ENCODE results near the gene NTRK1.

NTRK1 gene

DNA sequence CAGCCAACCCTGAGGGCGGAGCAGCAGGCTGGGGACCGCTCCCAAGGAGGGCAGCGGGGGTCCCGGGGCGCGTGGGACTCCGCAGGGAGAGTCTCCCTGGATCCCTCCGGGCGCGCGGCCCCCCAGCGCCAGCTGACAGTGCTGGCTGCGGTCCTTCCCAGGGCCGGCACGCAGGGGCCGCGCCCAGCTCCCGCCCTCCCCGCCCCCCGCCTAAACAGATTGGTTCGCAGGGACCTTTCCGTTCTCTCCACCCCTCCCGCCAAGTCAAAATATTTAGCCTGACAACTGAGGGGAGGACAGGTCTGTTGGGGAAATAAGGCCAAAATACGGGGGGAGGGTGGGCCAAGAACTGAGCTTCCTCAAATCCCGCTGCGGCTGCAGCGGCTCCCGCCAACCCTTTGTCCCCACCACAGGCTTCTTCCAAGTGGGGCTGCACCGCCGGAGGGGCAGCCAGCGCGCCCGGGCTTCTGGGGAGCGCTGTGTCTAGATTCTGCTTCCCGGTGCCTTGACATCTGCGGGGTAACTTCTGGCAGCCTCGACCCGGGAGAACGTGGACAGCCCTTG, 1.6 kb upstream of the NTRK1 start, which contains the start of gene INSRR:
TSS of gene INSRR (minus strand) at position 159 of the 564 bp plus-strand sequence. CDS start 496 bp downstream, outside the sequence.
- DNase-seq, result no peak

DNA sequence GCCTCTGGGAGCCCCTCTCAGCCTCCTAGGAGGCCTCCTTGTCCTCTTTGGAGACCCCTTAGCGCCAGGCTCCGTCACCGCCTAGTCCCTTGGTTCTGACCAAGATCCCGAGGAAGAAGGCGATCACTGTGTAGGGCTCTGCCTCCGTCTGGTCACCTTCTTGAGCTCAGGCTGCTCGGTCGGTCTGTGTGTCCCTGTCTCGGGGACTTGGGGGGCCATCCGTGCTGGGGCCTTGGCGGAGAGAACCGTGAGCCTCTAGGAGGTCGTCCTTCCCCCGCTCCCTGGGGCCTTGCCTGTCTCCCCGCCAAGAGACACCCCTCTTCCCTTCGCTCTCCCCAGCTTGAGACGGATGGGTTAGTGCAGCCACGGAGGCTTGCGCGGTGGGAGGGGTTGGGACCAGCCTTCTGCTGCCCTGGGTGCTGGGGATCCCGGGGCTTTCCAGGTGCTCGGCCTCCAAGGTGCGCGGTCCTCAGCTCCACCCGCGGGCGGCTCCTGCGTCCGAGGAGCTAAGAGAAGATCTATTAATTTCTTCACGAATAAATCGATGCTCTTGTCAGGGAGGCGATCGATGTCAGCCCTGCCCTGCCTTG, 1.0 kb upstream of the NTRK1 start:
- DNase-seq, result peak; percentile 15

DNA sequence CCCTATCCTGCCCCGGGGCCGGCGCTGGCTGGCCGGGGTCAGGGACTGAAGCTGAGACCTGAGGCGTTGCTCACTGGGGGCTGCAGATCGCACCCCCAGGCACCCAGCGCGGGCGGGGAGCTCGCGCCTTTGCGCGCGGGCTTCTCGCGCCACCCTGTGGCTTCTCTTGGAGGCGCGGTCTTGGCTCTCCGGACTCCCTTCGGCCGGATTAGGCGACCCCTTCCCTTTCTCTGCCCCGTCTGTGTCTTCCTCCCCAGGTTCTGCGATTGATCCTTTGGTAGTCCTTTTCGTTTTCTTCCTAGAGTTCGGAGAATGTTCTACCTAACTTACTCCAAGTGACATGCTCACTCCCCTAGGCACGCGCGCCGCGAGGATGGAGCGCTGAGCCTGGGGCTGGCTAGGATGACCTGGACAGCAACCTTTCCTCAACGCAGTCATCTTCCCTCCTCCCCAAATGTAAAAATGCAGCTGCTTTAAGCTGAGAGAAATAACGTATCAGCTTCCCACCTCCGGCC, 495 bp upstream of the NTRK1 start:
- peak; percentile 59 for DNase-seq

DNA sequence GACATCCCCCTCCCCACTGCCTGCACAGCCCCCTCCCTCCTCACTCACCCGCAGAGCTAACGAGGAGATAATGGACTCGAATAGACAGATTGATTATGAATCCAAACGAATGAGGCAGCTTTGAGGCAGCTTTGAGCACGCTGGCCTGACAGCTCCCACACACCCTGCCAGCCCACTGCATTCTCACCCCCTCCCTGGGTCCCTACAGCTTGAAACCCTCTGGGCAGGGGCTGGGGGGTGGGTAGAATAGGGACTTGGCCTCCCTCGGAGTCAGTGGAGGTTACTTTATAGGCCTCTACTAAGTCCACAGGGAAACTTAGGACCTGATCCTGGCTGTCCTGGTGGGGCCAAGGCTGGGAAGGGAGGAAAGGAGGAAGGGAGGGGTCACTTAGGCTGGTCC, 1.9 kb downstream of the NTRK1 start:
- no peak for DNase-seq

DNA sequence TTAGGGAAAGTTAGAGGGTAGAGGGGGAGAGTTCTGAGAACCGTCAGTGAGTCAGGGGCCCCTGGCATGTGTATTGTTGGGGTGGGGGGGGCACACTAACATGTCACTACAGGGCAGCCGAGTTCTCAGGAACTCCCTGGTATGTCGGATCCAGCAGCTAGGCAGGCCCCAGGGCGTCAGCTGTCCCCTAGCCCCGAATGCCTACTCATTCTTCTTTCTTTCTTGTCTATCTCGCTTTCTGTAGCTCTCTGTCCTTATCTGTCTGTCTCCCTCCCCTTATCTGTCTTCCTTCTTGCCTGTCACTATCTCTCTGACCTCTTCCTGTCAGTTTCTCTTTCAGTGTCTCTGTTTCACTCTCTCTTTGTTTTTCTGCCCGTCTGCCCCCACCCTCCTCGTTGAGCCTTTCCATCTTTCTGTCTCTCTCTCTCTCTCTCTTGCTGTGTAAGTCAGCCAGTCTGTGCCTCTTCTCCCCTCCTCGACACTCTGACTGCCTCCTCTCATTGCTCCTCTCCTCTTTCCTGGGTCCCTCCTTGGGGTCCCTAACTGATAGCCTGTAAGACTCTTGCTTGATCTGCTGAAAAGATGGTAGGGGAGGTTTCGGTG, 2.4 kb downstream of the NTRK1 start:
- no peak for DNase-seq

DNA sequence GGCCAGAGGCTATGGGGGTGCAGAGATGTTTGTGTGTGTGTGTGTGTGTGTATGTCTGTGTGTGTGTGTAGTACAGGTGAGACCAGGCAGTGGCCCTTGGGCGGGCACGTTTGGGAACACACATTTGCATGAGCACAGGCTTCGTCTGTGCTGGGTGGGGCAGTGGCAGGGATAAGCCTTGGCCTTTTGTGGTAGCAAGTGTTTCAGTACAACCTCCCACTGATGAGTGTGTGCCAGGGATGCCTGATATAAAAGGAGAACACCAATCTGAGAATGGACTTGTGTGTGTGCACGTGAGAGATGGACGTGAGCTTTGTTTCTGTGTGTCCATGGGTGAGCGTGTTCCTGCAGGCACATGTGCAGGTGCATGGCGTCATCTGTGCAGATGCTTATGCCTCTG, 3.0 kb downstream of the NTRK1 start:
- DNase-seq, result no peak

DNA sequence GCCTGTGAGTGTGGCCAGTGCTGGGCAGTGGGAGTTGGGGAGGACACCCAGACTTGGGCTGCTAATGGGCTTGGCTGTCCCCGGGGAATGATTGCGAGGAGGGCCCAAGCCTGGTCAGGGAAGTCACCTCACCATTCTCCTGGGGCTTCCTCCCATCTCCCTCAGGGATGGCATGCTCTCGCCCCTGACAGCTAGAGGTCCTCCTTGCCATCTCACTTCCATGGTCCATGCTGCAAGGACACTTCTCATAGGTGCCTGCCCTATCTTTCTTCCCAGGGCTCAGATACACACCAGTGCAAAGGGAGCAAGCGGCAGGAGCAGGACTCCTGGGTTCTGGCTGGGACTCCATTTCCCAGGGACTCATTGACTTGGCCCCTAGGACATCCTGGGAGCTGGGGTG, 4.1 kb downstream of the NTRK1 start:
- DNase-seq, result no peak

DNA sequence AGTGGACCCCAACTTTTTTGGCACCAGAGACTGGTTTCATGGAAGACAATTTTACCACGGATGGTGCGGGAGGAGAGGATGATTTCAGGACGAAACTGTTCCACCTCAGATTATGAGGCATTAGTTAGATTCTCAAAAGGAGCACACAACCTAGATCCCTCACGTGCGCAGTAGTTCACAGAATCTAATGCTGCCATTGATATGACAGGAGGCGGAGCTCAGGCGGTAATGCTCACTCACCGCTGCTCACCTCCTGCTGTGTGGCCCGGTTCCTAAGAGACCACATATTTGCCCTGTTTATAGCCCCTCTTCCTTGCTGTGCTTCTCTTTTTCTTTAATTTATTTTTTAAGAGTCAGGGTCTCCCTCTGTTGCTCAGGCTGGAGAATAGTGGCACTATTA, 4.6 kb downstream of the NTRK1 start:
- no peak for DNase-seq

DNA sequence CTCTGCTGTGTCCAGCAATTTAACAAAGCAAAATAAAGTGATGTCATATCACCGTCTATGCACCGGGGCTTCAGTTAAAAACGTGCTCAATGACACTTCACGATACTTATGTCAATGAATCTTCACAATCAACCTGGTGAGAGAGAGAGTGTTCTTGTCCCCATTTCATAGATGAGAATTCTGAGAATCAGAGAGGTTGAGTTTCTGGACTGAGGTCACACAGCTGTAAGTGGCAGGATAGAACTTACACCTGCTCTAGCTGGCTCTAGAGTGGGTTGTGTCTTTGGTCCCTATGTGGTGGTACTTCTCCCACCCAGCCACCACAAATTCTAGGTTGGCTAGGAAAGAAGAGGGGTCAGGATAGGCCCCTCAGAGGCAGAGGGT, 5.2 kb downstream of the NTRK1 start:
- no peak for DNase-seq

DNA sequence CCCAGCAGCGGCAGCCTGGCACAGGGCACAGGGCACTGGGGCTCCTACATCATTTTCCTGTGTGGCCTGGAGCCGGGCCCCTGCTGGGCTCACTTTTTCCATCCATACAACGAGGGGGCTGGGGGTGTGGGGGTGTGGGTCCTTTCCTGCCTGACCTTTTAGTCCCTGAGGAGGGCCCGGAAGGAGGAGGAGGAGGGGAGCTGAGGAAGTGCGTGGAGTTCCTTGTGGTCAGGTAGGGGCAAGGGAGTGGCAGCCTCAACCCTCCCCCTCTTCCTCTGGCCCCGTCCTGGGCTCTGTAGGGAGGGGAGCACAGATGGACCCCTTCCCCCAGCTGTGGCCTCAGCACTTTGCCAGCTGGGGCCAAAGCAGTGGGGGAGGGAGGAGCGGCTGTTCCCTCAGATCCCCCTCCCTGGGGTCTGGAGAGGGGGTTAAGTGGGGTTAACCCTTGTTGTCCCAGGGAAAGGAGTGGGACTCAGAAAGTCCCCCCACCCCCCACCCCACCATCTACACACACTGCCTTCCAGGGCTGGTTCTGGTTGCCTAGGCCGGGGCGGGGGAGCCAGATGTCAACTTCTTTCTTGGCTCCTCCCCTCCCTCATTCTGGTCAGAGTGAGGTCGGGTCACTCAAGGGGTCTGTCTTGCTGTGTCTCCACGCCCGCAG, 5.7 kb downstream of the NTRK1 start:
- DNase-seq, result no peak

DNA sequence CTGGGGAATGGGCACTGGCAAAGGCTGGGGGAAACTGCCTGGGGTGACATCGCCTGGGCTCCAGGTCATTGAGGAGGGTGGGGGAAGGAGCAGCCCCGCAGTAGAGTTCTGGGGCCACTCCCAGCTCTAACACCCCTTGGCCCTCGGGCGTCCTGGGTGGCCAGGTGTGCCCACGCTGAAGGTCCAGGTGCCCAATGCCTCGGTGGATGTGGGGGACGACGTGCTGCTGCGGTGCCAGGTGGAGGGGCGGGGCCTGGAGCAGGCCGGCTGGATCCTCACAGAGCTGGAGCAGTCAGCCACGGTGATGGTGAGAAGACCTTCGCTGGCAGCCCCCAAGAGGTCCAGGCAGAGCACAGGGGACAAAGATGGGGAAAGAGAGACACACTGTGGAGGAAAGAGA, 7.7 kb downstream of the NTRK1 start:
- no peak for DNase-seq

DNA sequence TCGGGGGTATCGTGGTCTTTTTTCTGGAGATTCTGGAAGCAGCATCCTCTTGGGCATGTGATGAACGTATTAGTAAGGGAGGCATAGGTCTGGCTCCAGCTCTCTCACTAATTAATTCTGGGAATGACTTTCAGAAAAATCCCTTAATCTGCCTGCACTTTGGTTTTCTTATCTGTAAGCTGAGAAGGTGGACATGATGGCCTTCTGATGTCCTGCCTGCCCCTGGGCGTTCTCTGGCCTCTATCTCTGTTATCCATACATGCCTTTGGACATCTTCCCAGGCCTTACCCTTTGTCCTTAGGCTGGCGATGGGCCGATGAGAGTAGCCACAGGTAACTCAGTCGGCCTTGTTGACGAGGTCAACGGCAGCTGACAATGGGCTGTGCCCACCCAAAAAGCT, 8.8 kb downstream of the NTRK1 start:
- DNase-seq, result no peak

DNA sequence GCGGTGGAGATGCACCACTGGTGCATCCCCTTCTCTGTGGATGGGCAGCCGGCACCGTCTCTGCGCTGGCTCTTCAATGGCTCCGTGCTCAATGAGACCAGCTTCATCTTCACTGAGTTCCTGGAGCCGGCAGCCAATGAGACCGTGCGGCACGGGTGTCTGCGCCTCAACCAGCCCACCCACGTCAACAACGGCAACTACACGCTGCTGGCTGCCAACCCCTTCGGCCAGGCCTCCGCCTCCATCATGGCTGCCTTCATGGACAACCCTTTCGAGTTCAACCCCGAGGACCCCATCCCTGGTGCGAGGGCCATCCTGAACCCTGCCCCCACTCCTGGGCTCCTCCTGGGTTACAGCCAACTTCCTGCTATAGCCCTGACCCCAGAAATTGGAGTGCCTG, 13.0 kb downstream of the NTRK1 start:
- no peak for DNase-seq

DNA sequence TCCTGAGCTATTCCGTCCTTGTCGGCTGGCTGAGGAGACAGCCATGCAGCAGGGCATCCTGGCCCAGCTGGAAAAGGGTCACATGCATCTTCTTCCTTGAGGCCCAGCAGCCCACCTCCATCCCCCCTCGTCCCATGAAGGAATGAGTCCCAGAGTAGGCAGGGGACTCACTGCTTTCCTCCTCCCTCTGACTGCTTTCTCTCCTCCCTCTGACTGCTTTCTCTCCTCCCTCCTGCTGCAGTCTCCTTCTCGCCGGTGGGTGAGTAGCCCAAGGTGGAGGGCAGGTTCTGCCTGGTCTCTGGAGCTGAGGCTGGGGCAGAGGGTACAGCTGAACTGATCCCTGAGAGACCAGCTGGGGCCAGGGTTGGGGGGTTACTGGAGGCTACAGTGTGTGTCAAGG, 13.5 kb downstream of the NTRK1 start:
- no peak for DNase-seq

DNA sequence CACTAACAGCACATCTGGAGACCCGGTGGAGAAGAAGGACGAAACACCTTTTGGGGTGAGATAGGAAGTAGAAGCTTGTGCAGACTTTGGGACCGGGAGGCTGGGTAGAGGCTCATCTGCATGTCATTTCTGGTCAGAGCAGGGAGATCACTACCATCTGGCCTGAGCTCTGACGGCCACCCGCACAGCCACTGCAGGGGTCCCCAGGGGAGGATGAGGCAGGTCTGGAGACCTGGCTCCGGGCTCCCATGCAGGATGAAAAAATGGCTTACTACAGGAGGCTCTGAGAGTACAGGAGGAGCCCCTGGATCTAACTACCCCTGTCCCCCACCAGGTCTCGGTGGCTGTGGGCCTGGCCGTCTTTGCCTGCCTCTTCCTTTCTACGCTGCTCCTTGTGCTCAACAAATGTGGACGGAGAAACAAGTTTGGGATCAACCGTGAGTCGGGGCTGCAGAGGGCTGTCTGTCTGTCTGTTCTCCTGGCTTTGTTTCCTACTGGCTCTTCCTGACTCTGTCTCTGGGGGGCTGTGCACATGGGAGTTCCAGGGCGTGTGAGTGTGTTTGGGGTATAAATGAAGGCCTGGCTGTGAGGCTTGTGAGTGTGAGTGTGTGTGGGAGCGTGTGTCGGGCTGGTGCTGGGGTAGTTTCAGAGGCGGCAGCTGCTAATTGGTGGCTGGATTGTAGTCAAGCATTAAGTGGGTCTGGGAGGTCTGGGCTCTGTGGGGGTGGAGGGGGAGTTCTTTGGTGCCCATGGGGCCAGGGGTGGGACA, 14.1 kb downstream of the NTRK1 start:
- no peak for DNase-seq

DNA sequence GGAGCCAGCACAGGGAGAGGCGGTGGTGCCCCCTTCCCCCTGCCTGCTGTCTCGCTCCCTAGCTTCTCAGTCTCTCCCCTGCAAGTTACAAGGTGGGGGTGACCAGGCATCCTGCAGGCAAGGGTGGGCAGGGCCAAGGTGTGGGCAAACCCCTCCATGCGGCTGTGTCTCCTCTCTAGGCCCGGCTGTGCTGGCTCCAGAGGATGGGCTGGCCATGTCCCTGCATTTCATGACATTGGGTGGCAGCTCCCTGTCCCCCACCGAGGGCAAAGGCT, 14.6 kb downstream of the NTRK1 start:
- no peak for DNase-seq

DNA sequence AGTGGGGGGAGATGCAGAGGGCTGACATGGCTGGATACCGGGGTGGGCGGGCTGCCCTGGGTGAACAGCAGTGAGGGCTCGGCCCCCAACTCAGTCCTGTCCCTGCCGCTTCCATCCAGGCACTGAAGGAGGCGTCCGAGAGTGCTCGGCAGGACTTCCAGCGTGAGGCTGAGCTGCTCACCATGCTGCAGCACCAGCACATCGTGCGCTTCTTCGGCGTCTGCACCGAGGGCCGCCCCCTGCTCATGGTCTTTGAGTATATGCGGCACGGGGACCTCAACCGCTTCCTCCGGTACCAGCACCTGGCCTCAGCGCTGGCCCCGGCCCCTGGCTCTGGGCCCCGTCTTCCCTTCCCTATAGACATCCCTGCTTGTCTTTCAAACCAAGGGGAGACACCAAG, 15.6 kb downstream of the NTRK1 start:
- DNase-seq, result no peak

DNA sequence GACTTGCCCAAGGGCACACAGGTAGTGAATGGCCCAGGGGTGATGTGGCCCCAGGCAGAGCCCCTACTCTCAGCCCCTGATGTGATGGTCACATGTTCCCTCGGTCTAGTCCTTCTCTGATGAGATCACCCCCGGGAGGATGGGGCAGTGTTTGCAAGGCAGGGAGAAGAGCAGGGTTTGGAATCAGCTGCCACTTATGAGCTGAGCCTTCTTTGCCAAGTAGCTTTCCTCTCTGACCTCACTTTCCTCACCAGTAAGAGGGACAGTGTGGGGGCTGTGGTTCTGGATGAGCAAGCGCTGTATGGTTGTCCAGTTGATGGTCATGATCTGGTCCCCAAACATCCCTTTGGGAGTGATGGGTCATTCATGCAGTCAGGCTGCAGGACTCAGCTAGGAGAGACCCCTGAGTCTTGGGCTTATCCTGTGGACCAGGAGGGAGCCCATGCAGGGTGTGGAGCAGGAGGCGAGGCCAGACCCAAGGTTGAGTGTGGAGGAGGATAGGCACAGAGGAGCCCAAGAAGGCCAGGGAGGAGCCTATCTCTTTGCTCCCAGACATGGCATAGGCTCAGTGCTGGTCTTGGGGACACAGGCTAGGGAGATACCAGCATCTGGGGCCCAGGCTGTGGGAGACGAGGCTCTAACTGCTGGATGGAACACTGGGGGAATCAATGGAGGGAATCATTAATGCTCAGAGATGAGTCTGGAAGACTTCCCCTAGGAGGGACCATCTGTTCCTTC, 16.9 kb downstream of the NTRK1 start:
- DNase-seq, result no peak

DNA sequence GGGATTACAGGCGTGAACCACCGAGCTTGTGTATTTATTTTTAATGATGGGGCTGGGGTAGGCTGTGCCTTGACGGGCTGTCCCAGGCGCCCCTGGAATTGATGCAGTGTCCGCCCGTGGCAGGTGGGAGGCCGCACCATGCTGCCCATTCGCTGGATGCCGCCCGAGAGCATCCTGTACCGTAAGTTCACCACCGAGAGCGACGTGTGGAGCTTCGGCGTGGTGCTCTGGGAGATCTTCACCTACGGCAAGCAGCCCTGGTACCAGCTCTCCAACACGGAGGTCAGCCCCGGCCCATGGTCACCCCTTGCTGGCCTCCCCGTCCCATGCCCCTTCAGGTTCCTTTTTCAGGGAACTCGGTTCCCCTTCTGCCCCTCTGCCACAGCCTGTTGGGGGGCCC, 19.2 kb downstream of the NTRK1 start:
- DNase-seq, result no peak

DNA sequence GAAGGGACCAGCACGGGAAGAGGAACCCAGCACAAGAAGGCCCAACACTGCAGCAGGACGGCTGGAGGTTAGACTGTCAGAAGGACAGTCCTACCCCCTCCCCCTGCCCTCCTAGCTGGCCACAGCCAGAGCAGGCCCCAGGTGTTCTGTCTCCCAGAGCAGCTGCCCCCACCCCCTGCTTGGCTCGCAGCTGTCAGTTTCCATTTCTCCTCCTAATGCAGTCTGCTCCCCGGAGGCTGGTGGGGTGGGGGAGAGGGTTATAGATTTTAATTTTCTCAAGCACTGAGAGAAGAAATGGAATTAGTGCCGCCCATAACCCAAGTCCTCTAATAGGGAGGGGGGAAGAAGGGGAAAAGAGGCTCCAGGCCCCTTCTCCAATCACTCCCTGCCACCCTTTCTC, 19.8 kb downstream of the NTRK1 start:
- DNase-seq, result no peak

DNA sequence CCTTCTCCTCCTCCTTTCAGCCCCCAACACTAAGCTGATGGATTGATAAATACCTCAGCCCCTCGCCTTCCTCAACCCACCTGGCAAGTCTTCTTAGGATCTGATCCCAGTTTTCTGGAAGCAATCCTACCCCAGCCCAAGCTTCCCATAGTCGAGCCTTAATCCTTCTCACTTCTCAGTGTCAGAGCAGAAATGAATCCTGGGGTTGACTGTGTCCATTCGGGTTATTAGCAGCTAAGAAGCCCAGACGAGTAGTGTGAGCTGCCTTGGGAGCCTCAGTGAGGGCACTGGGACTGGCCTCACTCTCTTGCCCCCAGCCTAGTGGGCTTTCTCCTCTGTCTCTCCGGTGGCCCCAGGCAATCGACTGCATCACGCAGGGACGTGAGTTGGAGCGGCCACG, 20.4 kb downstream of the NTRK1 start:
- no peak for DNase-seq

DNA sequence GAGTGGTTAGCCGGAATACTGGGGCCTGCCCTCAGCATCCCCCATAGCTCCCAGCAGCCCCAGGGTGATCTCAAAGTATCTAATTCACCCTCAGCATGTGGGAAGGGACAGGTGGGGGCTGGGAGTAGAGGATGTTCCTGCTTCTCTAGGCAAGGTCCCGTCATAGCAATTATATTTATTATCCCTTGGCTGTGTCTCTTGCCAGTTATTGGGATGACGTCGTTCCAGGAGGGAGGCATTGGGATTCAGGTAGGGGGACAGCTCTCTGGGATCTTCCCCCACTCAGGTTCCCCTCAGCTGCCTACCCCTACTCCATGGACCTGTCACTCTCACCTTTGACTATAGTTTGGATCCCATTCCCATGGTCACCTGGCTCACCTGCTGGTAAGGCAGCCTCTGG, 21.0 kb downstream of the NTRK1 start:
- DNase-seq, result no peak

DNA sequence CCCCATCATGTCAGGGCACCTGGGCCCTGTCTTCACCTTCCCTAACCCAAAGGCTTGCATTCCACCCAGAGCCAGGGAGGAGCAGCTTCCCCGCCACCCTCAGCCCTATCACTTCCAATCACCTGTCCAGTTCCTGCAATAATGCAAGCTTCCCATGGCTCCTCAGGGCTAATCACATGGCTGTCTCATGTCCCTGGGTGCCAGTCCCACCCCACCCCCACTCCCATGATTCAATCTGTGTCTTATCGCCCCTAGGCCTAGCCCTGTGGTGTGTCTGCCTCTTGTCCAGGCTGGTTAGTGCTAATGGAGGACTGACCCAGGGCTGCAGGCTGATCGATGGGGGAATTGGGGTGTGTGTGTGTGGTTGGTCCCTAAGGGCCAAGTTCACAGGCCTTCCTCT, 21.9 kb downstream of the NTRK1 start:
- no peak for DNase-seq
